WTC11 (cell line): ENCODE measurements around the gene CFAP20DC.

Experiments used
- CTCF ChIP-seq: fragments of 200-600 bp; IDR thresholded peaks from 2 replicates; pipeline ENCODE4 v1.8.0; 2022; ENCODE audit warnings: antibody characterized with exemption
- E2F5 ChIP-seq: sonication (generic); formaldehyde crosslinking; IDR thresholded peaks from 2 replicates; pipeline ENCODE4 v1.8.1; 2022; ENCODE audit warnings: mild to moderate bottlenecking, moderate library complexity, missing genetic modification reagents
- ETV6 ChIP-seq: sonication (generic); formaldehyde crosslinking; IDR thresholded peaks from 2 replicates; pipeline ENCODE4 v1.8.1; 2022; ENCODE audit warnings: mild to moderate bottlenecking, missing genetic modification reagents
- USF1 ChIP-seq: sonication (generic); formaldehyde crosslinking; IDR thresholded peaks from 2 replicates; pipeline ENCODE4 v1.8.0; 2022; ENCODE audit warnings: mild to moderate bottlenecking, missing genetic modification reagents
- ZNF423 ChIP-seq: fragments of 250-450 bp; sonication (Bioruptor Pico); IDR thresholded peaks from 2 replicates; pipeline ENCODE4 v2.1.2; 2022; ENCODE audit warnings: mild to moderate bottlenecking, moderate library complexity

- TF ChIP-seq CTCF, result no peak
- no peak for TF ChIP-seq E2F5 (CRISPR knock-in tag)
- TF ChIP-seq ZNF423 (CRISPR knock-in tag), result no peak
- TF ChIP-seq USF1 (CRISPR knock-in tag), result no peak
- TF ChIP-seq ETV6, result no peak
Measured at GRCh38 chr3:59069838-59070237, 20.0 kb upstream of the CFAP20DC start.
